Fibroblast of lung (primary cell): ENCODE measurements around the gene CCDC7. TPM values are rescaled to one million over a fixed set of nuclear protein-coding genes. Genes with fewer than 3 reads are reported as not detected.
"Not testable (repeated sequence)": the region's sequence is repeated elsewhere in the genome, so short reads cannot be mapped to it uniquely, and the experiment has no call there.

Experiments used
- DNase-seq, 2 donors: peaks; one replicate each; pipeline versions ENCODE4 v3.0.0 to v3.0.0-alpha.2; 2010; ENCODE audit warnings: low read depth in 2 of 2
- H2AFZ ChIP-seq: 2 replicates; pipeline ENCODE4 v1.5.1; 2012; ENCODE audit warnings: low read length, control low read depth, inconsistent platforms
- H3K27ac ChIP-seq: 2 replicates; pipeline ENCODE4 v1.5.1; 2011; ENCODE audit warnings: low read length, control low read depth; ENCODE audit not compliant: insufficient read depth
- H3K27me3 ChIP-seq: 2 replicates; pipeline ENCODE4 v1.5.1; 2011; ENCODE audit warnings: mild to moderate bottlenecking, low read length; ENCODE audit not compliant: control insufficient read depth, insufficient read depth
- H3K36me3 ChIP-seq: 2 replicates; pipeline ENCODE4 v1.5.1; 2011; ENCODE audit warnings: low read length; ENCODE audit not compliant: control insufficient read depth, insufficient read depth
- H3K4me1 ChIP-seq: 2 replicates; pipeline ENCODE4 v1.5.1; 2011; ENCODE audit warnings: low read length; ENCODE audit not compliant: control insufficient read depth, insufficient read depth; ENCODE audit errors: extremely low read depth
- H3K4me2 ChIP-seq: 2 replicates; pipeline ENCODE4 v1.5.1; 2011; ENCODE audit warnings: low read length, control low read depth; ENCODE audit not compliant: insufficient read depth; ENCODE audit errors: extremely low read depth
- H3K4me3 ChIP-seq, 4 experiments: fragments of 200-600 bp in 1 of 4; sonication (generic) in 1 of 4; replicated peaks in 1 of 4; 2 replicates each; pipeline ENCODE4 v1.5.1; 2011 to 2016; ENCODE audit warnings: low read length in 4 of 4, low read depth in 3 of 4, mild to moderate bottlenecking in 3 of 4, control low read depth in 2 of 4, inconsistent platforms in 1 of 4, mixed read lengths in 1 of 4; ENCODE audit not compliant: insufficient read depth in 1 of 4; ENCODE audit errors: control extremely low read depth in 1 of 4
- H3K79me2 ChIP-seq: 2 replicates; pipeline ENCODE4 v1.5.1; 2012; ENCODE audit warnings: mild to moderate bottlenecking, low read length, inconsistent platforms; ENCODE audit not compliant: control insufficient read depth, insufficient read depth
- H3K9ac ChIP-seq: 2 replicates; pipeline ENCODE4 v1.5.1; 2011; ENCODE audit warnings: mild to moderate bottlenecking, low read length, control low read depth; ENCODE audit not compliant: insufficient read depth
- H3K9me3 ChIP-seq: 2 replicates; pipeline ENCODE4 v1.5.1; 2012; ENCODE audit warnings: low read depth, low read length; ENCODE audit not compliant: control insufficient read depth, insufficient read depth
- H4K20me1 ChIP-seq: 2 replicates; pipeline ENCODE4 v1.5.1; 2011; ENCODE audit warnings: low read length; ENCODE audit not compliant: control insufficient read depth, insufficient read depth; ENCODE audit errors: extremely low read depth
- CTCF ChIP-seq, 2 donors: IDR thresholded peaks in 1 of 2; conservative IDR thresholded peaks in 1 of 2; 1 replicate in 1 of 2; 2 replicates in 1 of 2; pipeline ENCODE4 v1.5.1; 2011 to 2012; ENCODE audit warnings: low read length in 2 of 2, control low read depth in 1 of 2, inconsistent platforms in 1 of 2, low read depth in 1 of 2, mild to moderate bottlenecking in 1 of 2
- EZH2 ChIP-seq: IDR thresholded peaks from 2 replicates; pipeline ENCODE4 v1.5.1; 2012; ENCODE audit warnings: low read length, control low read depth, mild to moderate bottlenecking; ENCODE audit errors: missing control alignments
- polyA plus RNA-seq, 2 donors: library from polyadenylated mRNA; depleted of rRNA in 1 of 2; stranded (reverse) in 1 of 2; unstranded in 1 of 2; fragments of >200 nt; gene quantifications; 2 replicates each; pipeline ENCODE4 v1.2.1, GENCODE V29; 2011 to 2012; ENCODE audit warnings: missing spikeins in 1 of 2
- total RNA-seq: library from RNA; depleted of rRNA; stranded (reverse); fragments of >200 nt; gene quantifications from 2 replicates; pipeline ENCODE4 v1.2.1, GENCODE V29; 2014

Gene CCDC7
- total and polyA plus RNA-seq, 2 donors (not counting 1 experiment from before 2014, with no cell fraction given), result 1.0 to 19.5 TPM

GRCh38 chr10:32687546-32687945, 241.6 kb downstream of the CCDC7 start:
- Histone ChIP-seq H3K4me3 (no peak overlapping the region), H3K36me3 (no peaks in the 10 kb centered on the region), H3K9me3 (no peaks in the 10 kb centered on the region), H3K79me2 (no peaks in the 10 kb centered on the region), H3K27ac (no peak overlapping the region), H2AFZ (no peak overlapping the region), H3K4me1 (peaks cover under 1% of the 10 kb centered on the region), H4K20me1 (no peaks in the 10 kb centered on the region), H3K9ac (no peak overlapping the region), H3K27me3 (no peaks in the 10 kb centered on the region), H3K4me2 (no peak overlapping the region)
- TF ChIP-seq EZH2 (no peak), CTCF (conservative IDR thresholded peaks at IDR 0.05 in 1 of 2, IDR thresholded peaks at IDR 0.05 in 1 of 2; ENCODE audit: low read depth in 1 of 2, low read length in 2 of 2) (no peak)
- no peak for DNase-seq

- no peak overlapping the region for H2AFZ ChIP-seq
Measured at GRCh38 chr10:32692174-32692573, 246.2 kb downstream of the CCDC7 start.

GRCh38 chr10:32693441-32693979, 247.6 kb downstream of the CCDC7 start:
- no peak for DNase-seq
- no peaks in the 10 kb centered on the region for H3K36me3 ChIP-seq
- H3K79me2 ChIP-seq, result no peaks in the 10 kb centered on the region
- H3K4me3 ChIP-seq, result no peak overlapping the region
- no peaks in the 10 kb centered on the region for H4K20me1 ChIP-seq
- H2AFZ ChIP-seq, result no peak overlapping the region
- H3K9ac ChIP-seq, result no peak overlapping the region
- peaks cover 2% of the 10 kb centered on the region for H3K4me1 ChIP-seq
- no peaks in the 10 kb centered on the region for H3K9me3 ChIP-seq
- H3K27ac ChIP-seq, result no peak overlapping the region
- no peaks in the 10 kb centered on the region for H3K27me3 ChIP-seq
- H3K4me2 ChIP-seq, result no peak overlapping the region
- TF ChIP-seq CTCF (conservative IDR thresholded peaks at IDR 0.05 in 1 of 2, IDR thresholded peaks at IDR 0.05 in 1 of 2; ENCODE audit: low read depth in 1 of 2, low read length in 2 of 2), result no peak
- TF ChIP-seq EZH2, result no peak

More at GRCh38 chr10:32692174-32692573, 246.2 kb downstream of the CCDC7 start:
- H3K79me2 ChIP-seq, result no peaks in the 10 kb centered on the region
- no peaks in the 10 kb centered on the region for H4K20me1 ChIP-seq
- TF ChIP-seq EZH2 (no peak), CTCF (conservative IDR thresholded peaks at IDR 0.05 in 1 of 2, IDR thresholded peaks at IDR 0.05 in 1 of 2; ENCODE audit: low read depth in 1 of 2, low read length in 2 of 2) (no peak)
- no peak overlapping the region for H3K27ac ChIP-seq
- H3K4me1 ChIP-seq, result peaks cover 2% of the 10 kb centered on the region
- H3K36me3 ChIP-seq, result no peaks in the 10 kb centered on the region
- peak; percentile 78 to 98 for DNase-seq
- no peaks in the 10 kb centered on the region for H3K9me3 ChIP-seq
- no peaks in the 10 kb centered on the region for H3K27me3 ChIP-seq
- H3K4me3 ChIP-seq, result no peak overlapping the region
- H3K9ac ChIP-seq, result no peak overlapping the region
- H3K4me2 ChIP-seq, result no peak overlapping the region

- not testable (repeated sequence) for H3K27me3 ChIP-seq, DNase-seq, H3K36me3 ChIP-seq, H3K9ac ChIP-seq, H3K4me2 ChIP-seq, H3K27ac ChIP-seq, H3K79me2 ChIP-seq, H3K9me3 ChIP-seq, H3K4me3 ChIP-seq, H4K20me1 ChIP-seq, H2AFZ ChIP-seq, H3K4me1 ChIP-seq
Measured at GRCh38 chr10:32699683-32700082, 253.7 kb downstream of the CCDC7 start.
